ENCODE results near the gene PNMA6E. TPM values are rescaled to one million over a fixed set of nuclear protein-coding genes. Genes with fewer than 3 reads are reported as not detected.

PNMA6E gene
- total and polyA plus RNA-seq, 8 donors = not detected

- H3K4me1 ChIP-seq = peaks cover 0 to 8% of the 10 kb centered on the region in 2 donors
- no peak for ATAC-seq
- no peaks in the 10 kb centered on the region for H3K27me3 ChIP-seq
- H3K27ac ChIP-seq = no peak overlapping the region
- no peaks in the 10 kb centered on the region for H3K36me3 ChIP-seq
- H3K9me3 ChIP-seq = no peaks in the 10 kb centered on the region
- TF ChIP-seq CTCF (IDR thresholded peaks at IDR 0.05) = no peak
- intact Hi-C loops (cut with DNase I) = no loop called here
- DNase-seq = no peak
- H3K4me3 ChIP-seq = no peak overlapping the region
Observed at GRCh38 chrX:153408871-153409351, 7.8 kb upstream of the PNMA6E start.

GRCh38 chrX:153408221-153408721 is 7.1 kb upstream of the PNMA6E start:
- ATAC-seq = no peak
- intact Hi-C loops (cut with DNase I) = no loop called here
- TF ChIP-seq CTCF (IDR thresholded peaks at IDR 0.05) = no peak

GRCh38 chrX:153407736-153408135 is 6.6 kb upstream of the PNMA6E start:
- intact Hi-C loops (cut with DNase I) = no loop called here

More at GRCh38 chrX:153408221-153408721, 7.1 kb upstream of the PNMA6E start:
- no peak overlapping the region for H3K4me3 ChIP-seq
- no peaks in the 10 kb centered on the region for H3K27me3 ChIP-seq
- no peak for DNase-seq
- no peak overlapping the region for H3K27ac ChIP-seq
- H3K9me3 ChIP-seq = no peaks in the 10 kb centered on the region
- H3K36me3 ChIP-seq = no peaks in the 10 kb centered on the region
- H3K4me1 ChIP-seq = peaks cover 0 to 8% of the 10 kb centered on the region in 2 donors

GRCh38 chrX:153406903-153407302 is 5.8 kb upstream of the PNMA6E start:
- H3K4me1 ChIP-seq = peaks cover 0 to 3% of the 10 kb centered on the region in 2 donors
- TF ChIP-seq CTCF (IDR thresholded peaks at IDR 0.05) = no peak

More at GRCh38 chrX:153407736-153408135, 6.6 kb upstream of the PNMA6E start:
- H3K27ac ChIP-seq = no peak overlapping the region
- DNase-seq (no peak), ATAC-seq (no peak)
- no peaks in the 10 kb centered on the region for H3K9me3 ChIP-seq
- H3K4me3 ChIP-seq = no peak overlapping the region
- no peaks in the 10 kb centered on the region for H3K36me3 ChIP-seq
- no peak for TF ChIP-seq CTCF (IDR thresholded peaks at IDR 0.05)
- H3K4me1 ChIP-seq = peaks cover 0 to 8% of the 10 kb centered on the region in 2 donors
- H3K27me3 ChIP-seq = no peaks in the 10 kb centered on the region

GRCh38 chrX:153406011-153406410 is 4.9 kb upstream of the PNMA6E start:
- Histone ChIP-seq H3K27me3 (no peaks in the 10 kb centered on the region), H3K9me3 (no peaks in the 10 kb centered on the region), H3K4me1 (no peaks in the 10 kb centered on the region), H3K4me3 (no peak overlapping the region), H3K27ac (no peak overlapping the region), H3K36me3 (no peaks in the 10 kb centered on the region)
- intact Hi-C loops (cut with DNase I) = no loop called here
- ATAC-seq = no peak
- DNase-seq = no peak
- no peak for TF ChIP-seq CTCF (IDR thresholded peaks at IDR 0.05)

More at GRCh38 chrX:153406903-153407302, 5.8 kb upstream of the PNMA6E start:
- ATAC-seq (no peak), DNase-seq (no peak)
- no peak overlapping the region for H3K4me3 ChIP-seq
- H3K27ac ChIP-seq = no peak overlapping the region
- H3K27me3 ChIP-seq = no peaks in the 10 kb centered on the region
- intact Hi-C loops (cut with DNase I) = no loop called here
- H3K36me3 ChIP-seq = no peaks in the 10 kb centered on the region
- H3K9me3 ChIP-seq = no peaks in the 10 kb centered on the region
